Neutrophil (primary cell): ENCODE results near the gene LMNA.
A peak's percentile ranks its signal among the peaks of the same experiment; 100 is the strongest.

Experiments used
- H3K27ac ChIP-seq: fragments of 200-600 bp; sonication (generic); 2 replicates; pipeline ENCODE4 v1.5.1; 2016; ENCODE audit warnings: mild to moderate bottlenecking, moderate library complexity
- H3K27me3 ChIP-seq: fragments of 200-600 bp; sonication (generic); 2 replicates; pipeline ENCODE4 v1.6.0; 2016; ENCODE audit warnings: mild to moderate bottlenecking
- H3K36me3 ChIP-seq: fragments of 200-600 bp; sonication (generic); 2 replicates; pipeline ENCODE4 v1.5.1; 2017
- H3K4me1 ChIP-seq, 2 experiments: fragments of 200-600 bp in 1 of 2; sonication (generic) in 1 of 2; 1 replicate in 1 of 2; 2 replicates in 1 of 2; pipeline versions ENCODE4 v1.5.1 to v1.6.1; 2013 to 2016; ENCODE audit warnings: low read depth in 1 of 2, low read length in 1 of 2, mild to moderate bottlenecking in 1 of 2, moderate library complexity in 1 of 2; ENCODE audit not compliant: control insufficient read depth in 1 of 2, insufficient read depth in 1 of 2
- H3K4me3 ChIP-seq, 2 experiments: fragments of 200-600 bp in 1 of 2; sonication (generic) in 1 of 2; 1 replicate in 1 of 2; 2 replicates in 1 of 2; pipeline ENCODE4 v1.5.1; 2013 to 2016; ENCODE audit warnings: low read depth in 1 of 2, low read length in 1 of 2, mild to moderate bottlenecking in 1 of 2, moderate library complexity in 1 of 2
- H3K9me3 ChIP-seq: fragments of 200-600 bp; sonication (generic); 2 replicates; pipeline ENCODE4 v1.5.1; 2016
- TF ChIP-seq, protein P1 (sequence below): fragments of 200-600 bp; sonication (generic); IDR thresholded peaks from 2 replicates; pipeline ENCODE4 v1.5.1; 2016; ENCODE audit warnings: antibody characterized with exemption

The LMNA gene

DNA sequence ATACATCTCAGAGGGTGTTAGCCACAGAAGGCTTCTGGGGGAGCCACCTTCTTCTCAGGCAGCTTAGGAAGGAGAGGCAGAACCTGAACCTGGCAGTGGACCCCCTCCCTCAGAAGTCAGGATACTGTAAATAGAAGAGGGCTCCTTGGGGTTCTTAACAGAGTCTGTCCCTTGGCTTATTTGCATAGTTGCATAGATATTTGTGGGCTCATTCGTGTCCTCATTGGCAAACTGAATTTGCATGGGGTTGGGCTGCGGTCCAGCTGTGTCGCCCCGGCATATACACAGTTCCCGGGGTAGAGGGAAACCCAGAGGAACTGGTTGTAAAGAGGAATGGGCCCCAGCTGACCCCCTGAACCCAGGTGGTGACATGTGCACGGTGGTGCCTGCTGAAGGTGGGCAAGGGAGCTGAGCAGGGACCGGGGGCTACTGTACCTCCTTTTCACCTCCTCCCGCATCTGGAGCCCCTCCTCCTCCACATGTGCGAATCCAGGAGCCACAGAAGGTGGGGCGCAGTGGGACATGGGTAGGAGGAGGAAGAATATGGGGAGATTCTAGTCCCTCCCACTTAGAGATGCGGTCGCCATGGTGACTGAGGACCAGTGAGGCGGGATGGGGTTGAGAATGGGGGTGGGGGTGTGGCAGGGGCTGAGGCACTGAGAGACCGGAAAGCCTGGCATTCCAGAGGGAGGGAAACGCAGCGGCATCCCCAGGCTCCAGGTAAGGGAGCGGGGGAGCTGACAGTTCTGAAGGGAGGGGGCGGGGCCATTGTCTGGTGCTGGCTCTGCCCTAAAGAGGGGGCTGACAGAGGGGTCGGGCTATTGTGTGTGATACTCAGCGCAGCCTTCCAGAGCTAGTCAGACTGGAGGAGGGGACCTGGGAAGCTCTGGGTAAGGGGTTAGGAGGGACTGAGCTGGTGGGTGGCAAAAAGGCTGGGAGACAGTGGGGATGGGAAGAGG, 35.1 kb downstream of the LMNA start:
- Histone ChIP-seq H3K36me3 (no peaks in the 10 kb centered on the region), H3K27ac (peak overlapping the region; percentile 93), H3K9me3 (no peaks in the 10 kb centered on the region), H3K27me3 (no peaks in the 10 kb centered on the region), H3K4me1 (peaks cover 81 to 86% of the 10 kb centered on the region in 2 experiments), H3K4me3 (peak overlapping the region; percentile 12 to 45)
- TF ChIP-seq, protein P1, sequence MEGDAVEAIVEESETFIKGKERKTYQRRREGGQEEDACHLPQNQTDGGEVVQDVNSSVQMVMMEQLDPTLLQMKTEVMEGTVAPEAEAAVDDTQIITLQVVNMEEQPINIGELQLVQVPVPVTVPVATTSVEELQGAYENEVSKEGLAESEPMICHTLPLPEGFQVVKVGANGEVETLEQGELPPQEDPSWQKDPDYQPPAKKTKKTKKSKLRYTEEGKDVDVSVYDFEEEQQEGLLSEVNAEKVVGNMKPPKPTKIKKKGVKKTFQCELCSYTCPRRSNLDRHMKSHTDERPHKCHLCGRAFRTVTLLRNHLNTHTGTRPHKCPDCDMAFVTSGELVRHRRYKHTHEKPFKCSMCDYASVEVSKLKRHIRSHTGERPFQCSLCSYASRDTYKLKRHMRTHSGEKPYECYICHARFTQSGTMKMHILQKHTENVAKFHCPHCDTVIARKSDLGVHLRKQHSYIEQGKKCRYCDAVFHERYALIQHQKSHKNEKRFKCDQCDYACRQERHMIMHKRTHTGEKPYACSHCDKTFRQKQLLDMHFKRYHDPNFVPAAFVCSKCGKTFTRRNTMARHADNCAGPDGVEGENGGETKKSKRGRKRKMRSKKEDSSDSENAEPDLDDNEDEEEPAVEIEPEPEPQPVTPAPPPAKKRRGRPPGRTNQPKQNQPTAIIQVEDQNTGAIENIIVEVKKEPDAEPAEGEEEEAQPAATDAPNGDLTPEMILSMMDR, result no peak

DNA sequence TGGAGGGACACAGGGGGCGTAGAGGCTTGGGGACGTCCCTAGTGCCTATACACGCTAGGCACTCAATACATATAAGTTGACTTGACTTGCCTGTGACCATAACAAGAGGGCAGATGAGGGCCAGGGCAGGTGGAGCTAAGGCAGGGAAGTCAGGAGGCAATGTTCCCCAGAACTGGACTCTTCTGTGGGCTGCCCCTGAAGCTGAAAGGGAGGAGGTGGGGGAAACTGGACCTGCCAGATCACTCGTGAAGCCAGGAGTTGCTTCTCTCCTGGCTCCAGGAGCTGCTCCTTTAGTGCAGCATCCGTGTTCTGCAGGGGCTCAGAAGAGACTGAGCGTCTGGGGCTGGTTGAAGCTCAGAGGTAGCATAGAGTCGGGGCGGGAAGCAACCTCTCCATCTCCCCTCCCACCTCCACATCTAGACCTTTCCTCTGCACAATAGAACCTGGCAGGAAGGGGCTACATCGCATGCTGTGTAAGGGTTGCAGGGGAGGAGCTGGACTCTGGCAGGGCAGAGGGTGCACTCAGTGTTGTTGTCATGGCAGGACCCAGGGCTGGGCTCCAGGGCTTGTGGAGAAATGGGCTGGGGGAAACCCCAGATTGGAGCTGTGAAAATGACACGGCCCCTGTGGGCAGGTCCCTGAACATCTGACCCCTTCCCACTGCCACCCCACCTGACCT, 36.0 kb downstream of the LMNA start:
- H3K27me3 ChIP-seq, result no peaks in the 10 kb centered on the region
- H3K4me3 ChIP-seq, result no peak overlapping the region
- H3K27ac ChIP-seq, result peak overlapping the region; percentile 93
- H3K36me3 ChIP-seq, result no peaks in the 10 kb centered on the region
- no peaks in the 10 kb centered on the region for H3K9me3 ChIP-seq
- TF ChIP-seq, protein P1, result no peak
- peaks cover 90 to 93% of the 10 kb centered on the region in 2 experiments for H3K4me1 ChIP-seq

DNA sequence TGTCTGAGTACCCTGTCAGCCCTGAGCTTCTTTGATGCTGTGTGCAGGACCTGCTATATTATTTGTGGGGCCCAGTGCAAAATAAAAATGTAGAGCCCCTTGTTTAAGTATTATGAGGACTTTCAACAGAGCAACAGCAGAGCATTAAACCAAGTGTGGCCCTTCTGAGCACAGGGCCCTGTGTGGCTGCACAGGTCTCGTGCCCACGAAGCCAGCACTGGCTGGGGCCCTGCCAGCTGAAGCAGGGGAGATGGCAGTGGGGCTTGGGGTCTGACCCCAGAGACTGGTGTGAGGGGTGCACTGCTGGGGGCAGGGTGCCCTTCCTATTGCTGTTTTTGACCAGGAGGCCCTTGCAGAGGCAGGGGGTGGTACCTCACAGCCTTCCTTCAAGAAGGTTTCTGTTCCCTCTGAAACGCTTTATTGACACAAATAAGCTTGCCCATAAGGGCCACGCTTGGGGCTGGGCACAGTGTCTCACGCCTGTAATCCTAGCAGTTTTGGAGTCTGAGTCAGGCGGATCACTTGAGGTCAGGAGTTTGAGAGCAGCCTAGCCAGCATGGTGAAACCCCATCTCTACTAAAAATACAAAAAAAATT, 36.7 kb downstream of the LMNA start:
- Histone ChIP-seq H3K27ac (peak overlapping the region; percentile 93), H3K4me1 (peaks cover 91 to 96% of the 10 kb centered on the region in 2 experiments), H3K36me3 (peaks cover 3% of the 10 kb centered on the region), H3K4me3 (no peak overlapping the region), H3K9me3 (no peaks in the 10 kb centered on the region), H3K27me3 (no peaks in the 10 kb centered on the region)
- TF ChIP-seq, protein P1, result no peak

DNA sequence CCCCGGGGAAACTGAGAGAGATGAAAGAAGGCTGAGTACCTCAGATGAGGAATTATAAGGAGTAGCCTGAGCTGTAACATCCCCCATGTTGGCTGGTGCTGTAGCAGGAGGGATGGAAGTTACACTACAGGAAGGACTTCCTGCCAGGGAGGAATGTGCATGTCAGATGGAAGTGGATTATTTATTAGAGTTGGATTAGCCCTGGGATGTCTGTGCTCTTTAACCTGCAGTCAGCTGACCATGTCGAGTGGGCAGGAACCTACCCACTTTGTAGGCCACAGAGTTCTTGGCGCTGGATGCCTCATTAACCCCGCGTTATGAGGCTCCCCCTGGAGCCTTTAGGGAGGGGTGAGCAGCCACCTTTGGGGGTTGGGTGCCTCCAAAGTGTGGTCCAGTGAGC, 38.1 kb downstream of the LMNA start:
- H3K9me3 ChIP-seq, result no peaks in the 10 kb centered on the region
- peaks cover 91 to 96% of the 10 kb centered on the region in 2 experiments for H3K4me1 ChIP-seq
- peaks cover 17% of the 10 kb centered on the region for H3K36me3 ChIP-seq
- H3K27me3 ChIP-seq, result no peaks in the 10 kb centered on the region
- no peak overlapping the region for H3K4me3 ChIP-seq
- TF ChIP-seq, protein P1, result no peak
- H3K27ac ChIP-seq, result peak overlapping the region; percentile 96

DNA sequence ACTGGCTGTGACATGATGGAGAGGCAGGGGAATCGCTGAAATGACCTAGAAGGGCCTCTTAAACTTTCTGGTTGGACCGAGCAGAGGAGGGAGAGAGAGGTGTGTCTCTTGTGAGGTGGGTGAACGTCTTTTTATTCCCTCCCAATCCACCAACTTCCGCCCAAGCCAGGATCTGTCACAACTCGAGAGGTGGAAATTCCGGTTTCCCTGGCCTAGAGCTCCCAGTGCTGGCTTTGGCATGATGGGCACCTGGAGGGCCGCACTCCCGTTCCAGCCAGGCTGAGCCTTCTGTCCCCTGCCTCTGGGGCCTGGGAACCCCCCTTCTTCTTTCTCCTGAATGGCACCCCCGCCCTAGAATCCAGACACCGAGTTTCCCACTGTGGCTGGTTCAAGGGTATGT, 38.9 kb downstream of the LMNA start, which contains the start of gene SEMA4A:
SEMA4A (plus strand) TSS at position 224 of the 400 bp plus-strand sequence. CDS start 994 bp downstream, outside the sequence.
- H3K4me1 ChIP-seq, result peaks cover 91 to 92% of the 10 kb centered on the region in 2 experiments

More for the DNA sequence above, 38.9 kb downstream of the LMNA start, which contains the start of gene SEMA4A:
- peak within 1 kb of the TSS; percentile 96 for H3K27ac ChIP-seq
- H3K27me3 ChIP-seq, result no peaks in the 10 kb centered on the region
- peaks cover 25% of the 10 kb centered on the region for H3K36me3 ChIP-seq
- TF ChIP-seq, protein P1, result no peak
- no peaks in the 10 kb centered on the region for H3K9me3 ChIP-seq
- peak within 1 kb of the TSS; percentile 86 to 88 for H3K4me3 ChIP-seq
